Head of caudate nucleus (tissue), 42 donors: ENCODE measurements around the gene TRIM72.
"Not testable (repeated sequence)": the region's sequence is repeated elsewhere in the genome, so short reads cannot be mapped to it uniquely, and the experiment has no call there.

Source experiments
- DNase-seq, 42 donors: peaks; one replicate each; pipeline versions ENCODE4 v3.0.0 to v3.0.0-alpha.2; 2020 to 2021; ENCODE audit warnings: mixed read lengths in 7 of 42
- intact Hi-C: fragments of 100-400 bp; cut with DNase I; formaldehyde crosslinking; loops from one replicate; pipeline ENCODE4 v1.15.0; 2022

The TRIM72 gene

DNA sequence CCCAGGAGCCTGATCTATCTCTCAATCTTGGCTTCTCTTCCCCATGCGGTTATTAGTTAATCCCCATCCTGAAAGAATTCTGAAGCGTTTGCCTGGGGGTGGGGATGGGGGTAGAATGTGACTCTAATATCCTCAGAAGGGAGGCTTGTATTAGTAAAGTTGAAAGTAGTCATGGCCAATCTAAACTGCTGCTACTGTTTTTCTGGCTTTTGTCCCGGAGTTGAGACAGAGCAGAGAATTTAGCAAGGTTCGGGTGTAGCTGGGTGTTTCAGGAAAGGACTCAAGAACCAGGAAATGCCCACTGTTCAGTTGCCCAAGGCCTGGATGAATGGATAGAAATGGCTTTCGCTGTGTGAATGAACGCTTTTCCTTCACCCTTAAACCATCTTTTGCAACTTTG is 28.3 kb downstream of the TRIM72 start:
- intact Hi-C loops: no loop called here
- no peak for DNase-seq

DNA sequence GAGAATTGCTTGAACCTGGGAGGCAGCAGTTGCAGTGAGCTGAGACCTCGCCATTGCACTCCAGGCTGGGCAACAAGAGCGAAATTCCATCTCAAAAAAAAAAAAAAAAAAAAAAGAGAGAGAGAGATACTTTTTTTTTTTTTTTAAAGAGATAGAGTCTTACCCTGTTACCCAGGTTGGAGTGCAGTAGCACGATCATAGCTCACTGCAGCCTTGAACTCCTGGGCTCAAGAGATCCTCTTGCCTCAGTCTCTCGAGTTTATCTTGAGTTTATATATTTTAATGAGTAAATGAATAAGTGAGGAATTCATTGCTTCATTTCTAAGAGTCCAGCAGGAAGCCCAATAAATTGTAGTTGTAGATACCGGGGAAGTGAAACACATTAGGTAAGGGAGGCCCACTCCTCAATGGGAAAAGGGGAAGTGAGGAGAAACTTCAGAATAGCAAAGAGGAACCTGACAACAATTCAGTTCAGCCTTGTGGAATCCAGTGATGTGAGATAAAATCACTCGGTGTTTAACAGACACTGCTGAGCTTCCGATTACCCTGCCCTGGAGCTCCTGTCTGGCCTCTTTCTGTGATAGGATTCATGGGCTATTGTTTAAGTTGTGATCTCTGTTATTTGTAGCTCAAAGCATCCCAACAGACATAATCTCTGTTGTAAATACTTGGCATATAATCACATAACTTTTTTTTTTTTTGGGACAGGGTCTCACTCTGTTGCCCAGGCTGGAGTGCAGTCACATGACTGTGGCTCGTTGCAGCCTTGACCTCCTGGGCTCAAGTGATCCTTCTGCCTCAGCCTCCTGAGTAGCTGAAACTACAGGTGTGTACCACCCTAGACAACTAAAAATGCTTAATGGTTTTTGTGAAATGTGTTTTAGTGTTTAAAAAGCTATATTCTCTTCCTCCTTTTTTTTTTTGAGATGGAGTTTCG is 30.1 kb downstream of the TRIM72 start:
- DNase-seq: peak in 1 of 42 donors; percentile 11
- intact Hi-C loops: no loop called here

DNA sequence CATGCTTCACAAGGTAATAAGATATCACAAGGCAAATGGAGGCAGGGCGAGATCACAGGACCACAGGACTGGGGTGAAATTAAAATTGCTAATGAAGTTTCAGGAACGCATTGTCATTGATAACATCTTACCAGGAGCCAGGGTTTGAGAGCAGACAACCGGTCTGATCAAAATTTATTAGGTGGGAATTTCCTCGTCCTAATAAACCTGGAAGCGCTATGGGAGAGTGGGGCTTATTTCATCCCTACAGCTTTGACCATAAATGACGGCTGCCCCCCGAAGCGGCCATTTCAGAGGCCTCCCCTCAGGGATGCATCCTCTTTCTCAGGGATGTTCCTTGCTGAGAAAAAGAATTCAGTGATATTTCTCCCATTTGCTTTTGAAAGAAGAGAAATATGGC is 31.7 kb downstream of the TRIM72 start:
- intact Hi-C loops, DNase-seq: not testable (repeated sequence)

DNA sequence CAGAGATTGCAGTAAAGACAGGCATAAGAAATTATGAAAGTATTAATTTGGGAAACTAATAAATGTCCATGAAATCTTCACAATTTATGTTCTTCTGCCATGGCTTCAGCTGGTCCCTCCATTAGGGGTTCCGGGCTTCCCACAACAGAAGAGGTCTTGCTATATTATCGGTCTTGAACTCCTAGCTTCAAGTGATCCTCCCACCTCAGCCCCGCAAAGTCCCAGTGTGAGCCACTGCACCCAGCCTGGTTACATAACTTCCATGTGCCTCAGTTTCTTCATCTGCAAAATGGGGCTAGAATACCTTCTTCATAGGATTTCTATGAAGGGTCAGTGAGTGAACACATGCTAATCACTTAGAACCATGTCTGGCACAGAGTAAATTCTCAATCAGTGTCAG is 32.4 kb downstream of the TRIM72 start:
- DNase-seq: no peak
- intact Hi-C loops: no loop called here

DNA sequence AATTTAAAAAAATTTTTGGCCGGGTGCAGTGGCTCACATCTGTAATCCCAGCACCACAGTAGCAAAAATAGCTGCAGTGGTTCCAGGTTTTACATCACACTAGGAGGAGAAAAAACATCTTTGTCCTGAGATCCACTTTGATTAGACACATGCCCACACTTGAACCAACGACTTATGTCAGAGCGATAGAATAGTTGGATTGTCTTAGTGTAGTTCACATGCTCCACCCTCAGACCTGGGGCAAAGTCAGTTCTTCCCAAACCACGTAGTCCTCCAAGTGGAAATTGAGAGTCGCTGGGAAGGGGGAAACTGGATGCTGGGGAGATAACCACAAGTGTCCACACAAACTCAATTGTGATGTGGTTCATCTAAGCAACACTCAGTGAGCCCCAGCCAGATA is 34.4 kb downstream of the TRIM72 start:
- no peak for DNase-seq
- intact Hi-C loops: no loop called here

DNA sequence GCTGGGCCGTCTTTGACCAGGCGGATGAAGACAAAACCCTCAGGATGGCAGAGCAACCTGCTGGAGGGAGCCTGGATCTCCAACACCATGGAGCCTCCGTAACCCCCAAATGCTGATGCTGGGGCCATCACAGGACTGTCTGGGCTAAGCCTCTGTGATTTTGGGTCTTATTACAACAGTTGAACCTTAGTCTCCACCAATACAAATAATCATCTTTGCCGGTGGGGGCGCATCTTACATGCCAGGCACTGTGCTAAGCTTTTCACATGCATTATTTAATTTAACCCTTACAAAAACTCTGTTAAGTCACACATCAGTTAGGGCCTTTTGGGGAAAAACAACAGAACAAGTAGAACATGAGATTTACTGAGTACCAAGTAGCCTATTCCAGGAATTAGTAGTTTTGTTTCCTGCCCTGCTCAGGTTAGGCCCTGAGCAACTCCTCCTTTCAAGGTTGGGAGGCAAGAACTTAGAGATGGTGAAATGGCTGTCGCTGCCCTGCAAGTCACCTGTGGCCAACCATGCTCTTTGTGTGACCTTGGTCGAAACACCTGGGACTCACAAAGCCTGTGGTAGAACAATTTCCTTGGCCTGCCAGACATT is 37.0 kb downstream of the TRIM72 start:
- intact Hi-C loops: no loop called here
- DNase-seq: no peak

DNA sequence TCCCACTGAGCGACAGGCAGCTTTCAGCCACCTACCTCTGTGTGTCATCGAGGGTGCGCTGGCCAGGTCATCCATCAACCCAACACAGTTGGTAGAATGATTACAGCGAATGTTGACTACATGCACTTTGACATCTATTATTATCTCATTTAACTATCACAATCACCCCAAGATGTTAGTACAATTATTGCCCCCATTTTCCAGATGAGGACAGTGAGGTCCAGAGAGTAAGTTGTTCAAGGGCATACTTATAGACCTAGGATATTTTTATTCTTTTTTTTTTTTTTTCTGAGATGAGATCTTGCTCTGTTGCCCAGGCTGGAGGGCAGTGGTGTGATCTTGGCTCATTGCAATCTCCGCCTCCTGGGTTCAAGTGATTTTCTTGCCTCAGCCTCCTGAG is 37.5 kb downstream of the TRIM72 start:
- DNase-seq: no peak
- intact Hi-C loops: no loop called here

DNA sequence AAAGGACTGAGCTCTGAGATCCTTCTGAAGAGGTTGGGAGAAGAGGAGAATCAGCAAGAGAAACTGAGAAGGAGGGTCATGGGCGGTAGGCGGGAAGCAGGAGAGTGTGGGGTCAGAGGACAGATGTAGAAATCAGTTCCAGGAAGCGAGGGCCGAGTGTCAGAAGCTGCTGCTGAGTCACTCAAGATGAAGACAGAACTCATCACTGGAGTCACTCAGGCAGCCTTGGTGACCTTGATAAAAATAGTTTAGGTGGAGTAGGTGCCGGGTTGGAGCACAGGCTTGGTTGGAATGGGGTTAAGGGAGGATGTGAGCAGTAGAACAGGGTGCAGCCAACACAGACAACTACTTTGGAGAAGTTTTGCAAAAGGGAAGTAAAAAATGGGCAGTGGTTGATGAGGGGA is 39.7 kb downstream of the TRIM72 start:
- DNase-seq: peak in 24 of 42 donors; percentile 3 to 65 (median 22)

DNA sequence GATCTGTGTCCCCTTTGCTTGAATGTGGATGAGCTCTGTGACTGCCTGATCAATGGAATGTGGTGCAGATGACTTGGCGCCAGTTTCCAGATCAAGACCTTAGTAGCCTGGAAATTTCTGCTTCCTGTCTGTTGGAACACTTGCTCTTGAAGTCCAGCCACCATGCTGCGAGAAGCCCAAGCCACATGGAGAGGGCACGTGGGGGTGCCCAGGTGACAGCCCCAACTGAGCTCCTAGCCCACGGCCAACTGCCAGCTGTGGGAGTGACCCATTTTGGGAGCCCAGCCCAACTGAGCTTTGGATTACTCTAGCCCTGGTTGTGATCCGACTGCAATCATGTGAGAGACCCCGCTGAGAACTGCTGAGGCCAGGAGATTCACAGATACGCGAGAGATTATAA is 42.5 kb downstream of the TRIM72 start:
- intact Hi-C loops: no loop called here
- DNase-seq: no peak

More for the DNA sequence above, 39.7 kb downstream of the TRIM72 start:
- intact Hi-C loops: no loop called here

DNA sequence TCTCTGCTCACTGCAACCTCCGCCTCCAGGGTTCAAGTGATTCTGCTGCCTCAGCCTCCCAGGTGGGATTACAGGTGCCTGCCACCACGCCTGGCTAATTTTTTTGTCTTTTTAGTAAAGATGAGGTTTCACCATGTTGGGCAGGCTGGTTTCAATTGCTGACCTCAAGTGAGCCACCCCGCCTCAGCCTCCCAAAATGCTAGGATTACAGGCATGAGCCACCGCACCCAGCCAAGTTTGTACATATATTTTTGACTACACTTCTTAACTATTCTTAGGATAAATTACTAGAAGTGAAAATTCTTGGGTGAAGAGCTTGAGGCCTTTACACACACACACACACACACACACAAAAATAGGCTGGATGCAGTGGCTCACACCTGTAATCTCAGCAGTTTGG is 44.4 kb downstream of the TRIM72 start:
- DNase-seq: peak in 1 of 42 donors; percentile 15

DNA sequence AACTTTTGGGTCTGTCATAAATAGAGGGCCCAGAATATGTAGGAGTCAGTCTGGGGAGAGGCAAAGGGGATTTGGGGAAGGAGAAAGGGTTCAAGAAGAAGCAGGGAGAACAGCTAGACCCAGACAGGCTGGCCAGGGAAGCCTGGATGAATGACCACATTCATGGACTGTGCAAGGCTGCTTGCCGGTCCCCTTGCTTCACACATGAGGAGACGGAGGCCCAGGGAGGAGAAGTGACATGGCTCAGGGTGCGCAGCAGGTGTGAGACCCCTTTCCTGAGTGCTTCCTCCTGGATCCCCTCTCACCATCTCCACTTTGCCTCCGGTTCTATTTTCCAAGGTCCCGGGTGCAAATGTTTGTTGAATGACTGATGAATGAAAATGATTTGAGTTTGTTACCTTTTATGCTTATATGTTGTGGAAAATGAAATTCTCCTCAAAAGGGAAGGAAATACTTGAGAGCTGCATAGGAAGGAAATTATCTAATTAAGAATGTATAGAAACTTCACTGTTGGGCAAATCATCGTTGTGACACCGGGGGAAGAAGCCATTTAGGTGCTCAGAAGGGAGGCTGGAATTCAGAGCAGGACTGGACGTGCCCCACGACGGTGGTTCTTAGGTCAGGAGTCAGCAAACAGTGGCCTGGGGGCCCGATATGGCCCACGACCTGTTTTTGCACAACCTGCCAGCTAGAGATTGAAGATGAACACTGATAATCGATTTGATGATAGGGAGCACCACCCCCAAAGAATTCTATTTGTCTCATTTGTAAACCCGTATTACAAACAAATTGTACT is 46.4 kb downstream of the TRIM72 start:
- DNase-seq: peak in 1 of 42 donors; percentile 34
- intact Hi-C loops: no loop called here

More for the DNA sequence above, 44.4 kb downstream of the TRIM72 start:
- intact Hi-C loops: no loop called here

DNA sequence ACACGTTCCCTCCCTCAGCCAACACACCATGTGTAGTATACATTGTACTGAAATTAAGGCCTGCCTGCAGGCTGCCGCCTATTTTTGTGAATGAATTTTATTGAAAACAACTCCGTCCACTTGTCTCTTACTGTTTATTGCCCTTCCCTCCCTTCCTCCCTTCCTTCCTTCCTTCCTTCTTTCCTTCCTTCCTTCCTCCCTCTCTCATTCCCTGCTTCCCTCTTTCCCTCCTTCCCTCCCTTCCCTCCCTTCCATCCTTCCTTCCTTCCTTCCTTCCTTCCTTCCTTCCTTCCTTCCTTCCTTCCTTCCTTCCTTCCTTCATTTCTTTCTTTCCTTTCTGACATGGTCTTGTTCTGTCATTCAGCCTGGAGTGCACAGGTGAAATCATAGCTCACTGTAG is 48.2 kb downstream of the TRIM72 start:
- peak in 2 of 42 donors; percentile 5 to 26 for DNase-seq
- intact Hi-C loops: no loop called here

DNA sequence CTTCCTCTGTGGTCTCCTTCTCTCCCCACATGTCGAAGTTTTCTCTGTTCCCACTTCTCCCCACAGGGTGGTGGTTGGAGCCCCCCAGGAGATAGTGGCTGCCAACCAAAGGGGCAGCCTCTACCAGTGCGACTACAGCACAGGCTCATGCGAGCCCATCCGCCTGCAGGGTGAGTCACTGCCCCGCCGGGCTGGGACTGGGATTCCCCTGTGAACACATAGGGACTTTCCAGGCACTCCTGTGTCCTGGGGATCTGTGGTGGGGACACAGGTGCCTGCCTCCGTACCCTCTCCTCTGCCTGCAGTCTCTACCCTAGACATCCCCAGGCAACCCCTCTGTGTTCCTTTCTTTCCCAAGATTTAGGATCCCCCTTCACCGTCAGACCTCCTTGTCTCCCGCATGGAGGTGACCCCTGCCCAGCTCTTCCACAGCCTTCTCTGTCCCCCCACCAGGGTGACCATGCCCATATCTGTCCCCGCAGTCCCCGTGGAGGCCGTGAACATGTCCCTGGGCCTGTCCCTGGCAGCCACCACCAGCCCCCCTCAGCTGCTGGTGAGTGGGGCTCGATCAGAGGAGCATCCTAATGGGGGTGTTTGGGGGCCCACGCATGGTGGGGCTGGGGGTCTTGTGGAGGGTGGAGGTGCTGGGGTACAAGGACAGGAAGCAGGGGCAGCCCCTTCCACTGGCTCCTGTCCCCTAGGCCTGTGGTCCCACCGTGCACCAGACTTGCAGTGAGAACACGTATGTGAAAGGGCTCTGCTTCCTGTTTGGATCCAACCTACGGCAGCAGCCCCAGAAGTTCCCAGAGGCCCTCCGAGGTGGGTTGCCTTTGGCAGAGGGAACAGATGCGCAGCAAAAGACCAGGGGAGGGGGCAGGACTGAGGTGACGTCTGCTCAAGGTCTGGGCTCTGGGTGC is 51.7 kb downstream of the TRIM72 start:
- intact Hi-C loops: no loop called here
- DNase-seq: peak in 4 of 42 donors; percentile 1 to 35 (median 26)

DNA sequence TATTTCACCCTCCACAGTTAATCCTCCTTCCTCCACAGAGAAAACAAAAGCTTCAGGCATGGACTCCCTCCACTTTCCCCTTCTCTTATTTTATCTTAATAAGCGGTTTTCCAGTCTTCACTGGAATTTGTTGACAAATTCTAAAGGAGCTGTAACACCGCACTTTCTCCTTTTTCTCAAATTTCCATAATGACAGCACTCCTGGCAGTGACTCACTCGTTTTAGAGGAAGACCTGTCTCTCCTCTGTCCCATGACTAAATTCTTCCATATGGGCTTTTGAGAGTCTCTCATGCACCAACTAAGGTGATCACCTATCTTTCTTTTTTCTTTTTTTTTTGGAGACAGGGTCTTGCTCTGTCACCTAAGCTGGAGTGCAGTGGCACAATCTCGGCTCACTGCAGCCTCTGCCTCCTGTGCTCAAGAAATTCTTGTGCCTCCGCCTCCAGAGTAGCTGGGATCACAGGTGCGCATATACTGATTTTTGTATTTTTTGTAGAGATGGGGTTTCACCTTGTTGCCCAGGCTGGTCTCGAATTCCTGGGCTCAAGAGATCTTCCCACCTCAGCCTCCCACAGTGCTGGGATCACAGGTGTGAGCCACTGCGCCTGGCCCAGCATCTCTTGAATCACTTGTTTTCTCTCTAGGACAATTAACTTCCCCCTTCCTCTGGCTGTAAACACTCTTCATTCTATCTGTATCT is 53.6 kb downstream of the TRIM72 start:
- intact Hi-C loops: no loop called here
- DNase-seq: no peak

DNA sequence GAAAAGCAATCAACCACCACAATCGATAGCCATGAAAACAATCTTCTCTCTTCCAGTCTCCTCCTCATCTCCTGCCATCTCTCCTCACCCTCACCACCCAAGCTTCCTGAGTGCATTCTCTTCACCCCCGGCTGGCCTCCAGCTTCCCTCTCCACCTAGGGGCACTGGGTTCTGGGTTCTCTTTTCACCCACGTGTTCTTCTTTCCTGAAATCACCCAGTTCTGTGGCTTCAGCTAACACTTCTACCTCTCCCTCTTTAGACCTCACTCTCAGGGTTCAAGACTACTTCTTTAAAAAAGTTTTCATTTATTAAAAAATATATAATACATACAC is 54.1 kb downstream of the TRIM72 start:
- intact Hi-C loops: no loop called here
- DNase-seq: peak in 2 of 42 donors; percentile 20 to 21

DNA sequence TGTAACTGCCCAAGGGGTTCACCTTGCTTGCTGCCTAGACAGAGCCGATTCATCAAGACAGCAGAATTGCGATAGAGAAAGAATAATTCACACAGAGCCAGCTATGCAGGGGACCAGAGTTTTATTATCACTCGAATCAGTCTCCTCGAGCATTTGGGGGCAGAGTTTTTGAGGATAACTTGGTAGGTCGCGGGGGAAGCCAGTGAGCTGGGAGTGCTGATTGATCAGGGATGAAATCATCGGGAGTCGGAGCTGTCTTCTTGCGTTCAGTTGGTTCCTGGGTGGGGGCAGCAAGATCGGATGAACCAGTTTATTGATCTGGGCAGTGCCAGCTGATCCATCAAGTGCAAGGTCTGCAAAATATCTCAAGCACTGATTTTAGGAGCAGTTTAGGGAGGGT is 55.0 kb downstream of the TRIM72 start:
- intact Hi-C loops: no loop called here
- peak in 1 of 42 donors; percentile 21 for DNase-seq

DNA sequence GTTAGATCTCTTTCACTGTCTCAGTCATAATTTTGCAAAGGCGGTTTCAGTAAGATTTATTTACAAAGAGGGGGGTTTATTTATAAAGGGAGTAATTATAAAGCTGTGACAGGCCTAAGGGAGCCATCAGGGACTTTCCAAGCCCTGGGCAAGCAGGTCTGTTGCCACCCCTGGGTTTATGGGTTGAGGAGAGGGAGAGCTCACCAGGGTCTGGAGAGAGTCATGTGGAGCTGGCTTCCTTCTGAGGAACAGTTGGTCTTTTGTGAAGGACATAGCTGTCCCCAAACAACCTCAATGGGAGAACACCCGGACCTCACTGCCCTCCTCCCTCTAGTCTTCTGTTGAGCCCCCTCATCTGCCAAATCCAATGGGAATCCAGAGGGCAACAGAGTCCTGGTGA is 55.6 kb downstream of the TRIM72 start:
- DNase-seq: no peak
- intact Hi-C loops: no loop called here

DNA sequence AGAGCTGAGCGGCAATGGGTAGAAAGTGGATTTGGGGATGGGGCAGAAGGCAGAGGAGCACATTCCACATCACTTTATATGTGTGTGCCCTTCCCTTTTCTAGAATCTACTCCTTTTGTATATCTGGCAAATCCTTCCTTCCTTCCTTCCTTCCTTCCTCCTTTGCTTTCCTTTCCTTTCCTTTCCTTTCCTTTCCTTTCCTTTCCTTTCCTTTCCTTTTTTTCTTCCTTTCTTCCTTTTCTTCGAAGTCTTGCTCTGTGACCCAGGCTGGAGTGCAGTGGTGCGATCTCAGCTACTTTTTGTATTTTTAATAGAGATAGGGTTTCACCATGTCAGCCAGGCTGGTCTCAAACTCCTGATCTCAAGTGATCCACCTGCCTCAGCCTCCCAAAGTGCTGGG is 56.1 kb downstream of the TRIM72 start:
- intact Hi-C loops, DNase-seq: not testable (repeated sequence)
